HFF-Myc (cell line): Measurements from ENCODE around the gene GPR15.
"Not testable (repeated sequence)": the region's sequence is repeated elsewhere in the genome, so short reads cannot be mapped to it uniquely, and the experiment has no call there.

ENCODE experiments used
- DNase-seq: peaks from one replicate; pipeline ENCODE4 v3.0.0-alpha.2; 2011; ENCODE audit warnings: low read depth; ENCODE audit errors: extremely low read depth
- H3K4me3 ChIP-seq: replicated peaks from 2 replicates; pipeline ENCODE4 v1.5.1; 2011; ENCODE audit warnings: low read depth, mild to moderate bottlenecking, control low read depth, low read length
- CTCF ChIP-seq: IDR thresholded peaks from 2 replicates; pipeline ENCODE4 v1.5.1; 2012; ENCODE audit warnings: mild to moderate bottlenecking, low read depth, low read length, control low read depth; ENCODE audit errors: missing control alignments

The GPR15 gene

GRCh38 chr3:98556164-98557130, 24.7 kb downstream of the GPR15 start:
- no peak for TF ChIP-seq CTCF
- DNase-seq = no peak
- no peak overlapping the region for H3K4me3 ChIP-seq

GRCh38 chr3:98557324-98558010, 25.7 kb downstream of the GPR15 start:
- DNase-seq = no peak
- TF ChIP-seq CTCF = no peak
- no peak overlapping the region for H3K4me3 ChIP-seq

- DNase-seq = no peak
- H3K4me3 ChIP-seq = no peak overlapping the region
- TF ChIP-seq CTCF = no peak
These were observed 26.5 kb downstream of the GPR15 start for GRCh38 chr3:98558100-98558827.

GRCh38 chr3:98559769-98560168, 28.0 kb downstream of the GPR15 start:
- DNase-seq, H3K4me3 ChIP-seq: not testable (repeated sequence)

GRCh38 chr3:98560911-98561310, 29.1 kb downstream of the GPR15 start:
- no peak for TF ChIP-seq CTCF
- DNase-seq = no peak
- no peak overlapping the region for H3K4me3 ChIP-seq

- DNase-seq = no peak
- no peak overlapping the region for H3K4me3 ChIP-seq
These were observed 30.1 kb downstream of the GPR15 start for GRCh38 chr3:98561727-98562521.

More at GRCh38 chr3:98561727-98562521, 30.1 kb downstream of the GPR15 start:
- no peak for TF ChIP-seq CTCF
